BLaER1 (cell line): ENCODE data around the gene NR2E1.

Experiments
- H3K27ac ChIP-seq: shearing (Covaris generic); formaldehyde crosslinking; 2 replicates; pipeline ENCODE4 v1.8.1; 2022
- H3K27me3 ChIP-seq: shearing (Covaris generic); formaldehyde crosslinking; 2 replicates; pipeline ENCODE4 v1.8.1; 2022
- H3K36me3 ChIP-seq: shearing (Covaris generic); formaldehyde crosslinking; 2 replicates; pipeline ENCODE4 v1.8.1; 2022
- H3K4me1 ChIP-seq: shearing (Covaris generic); formaldehyde crosslinking; 2 replicates; pipeline ENCODE4 v1.8.1; 2022
- H3K4me2 ChIP-seq: shearing (Covaris generic); formaldehyde crosslinking; 2 replicates; pipeline ENCODE4 v1.8.1; 2022
- H3K4me3 ChIP-seq: shearing (Covaris generic); formaldehyde crosslinking; 2 replicates; pipeline ENCODE4 v1.8.1; 2022
- H3K9ac ChIP-seq: shearing (Covaris generic); formaldehyde crosslinking; 2 replicates; pipeline ENCODE4 v1.8.1; 2022
- H3K9me3 ChIP-seq: shearing (Covaris generic); formaldehyde crosslinking; 2 replicates; pipeline ENCODE4 v1.8.1; 2022
- H4K20me1 ChIP-seq: shearing (Covaris generic); formaldehyde crosslinking; 2 replicates; pipeline ENCODE4 v1.8.1; 2022
- Cebpa-rat ChIP-seq: shearing (Covaris generic); IDR thresholded peaks from 2 replicates; pipeline ENCODE4 v1.8.1; 2022

Gene NR2E1

GRCh38 chr6:108236791-108237190 lies 71.0 kb downstream of the NR2E1 start:
- TF ChIP-seq Cebpa-rat: no peak
- peaks cover 55% of the 10 kb centered on the region for H3K36me3 ChIP-seq
- H3K27ac ChIP-seq: no peak overlapping the region
- no peak overlapping the region for H3K4me3 ChIP-seq
- H3K9ac ChIP-seq: no peak overlapping the region
- peaks cover 6% of the 10 kb centered on the region; the same call in 1 of the 2 replicates for H3K9me3 ChIP-seq
- H3K4me1 ChIP-seq: no peaks in the 10 kb centered on the region
- no peaks in the 10 kb centered on the region for H3K27me3 ChIP-seq
- peaks cover 80% of the 10 kb centered on the region; the same call in 1 of the 2 replicates for H4K20me1 ChIP-seq
- H3K4me2 ChIP-seq: no peak overlapping the region

- no peaks in the 10 kb centered on the region for H3K27me3 ChIP-seq
- H3K9ac ChIP-seq: no peak overlapping the region
- H3K4me2 ChIP-seq: no peak overlapping the region
- peaks cover 21% of the 10 kb centered on the region for H3K9me3 ChIP-seq
- H3K27ac ChIP-seq: no peak overlapping the region
- no peaks in the 10 kb centered on the region for H3K4me1 ChIP-seq
- no peak overlapping the region for H3K4me3 ChIP-seq
- peaks cover 69% of the 10 kb centered on the region for H3K36me3 ChIP-seq
- H4K20me1 ChIP-seq: peaks cover 65% of the 10 kb centered on the region; the same call in 1 of the 2 replicates
- TF ChIP-seq Cebpa-rat: no peak
Observed at GRCh38 chr6:108238322-108238721, 72.5 kb downstream of the NR2E1 start.
